Thyroid gland (tissue), 4 donors: ENCODE data around the gene MDGA2.

Experiments
- CTCF ChIP-seq, 6 experiments: fragments of 200-600 bp in 3 of 6; fragments of 450-650 bp in 3 of 6; sonication (generic) in 3 of 6; IDR thresholded peaks; one replicate each; pipeline ENCODE4 v1.5.1; 2016 to 2019; ENCODE audit warnings: antibody characterized with exemption in 6 of 6, mild to moderate bottlenecking in 2 of 6, inconsistent platforms in 1 of 6, moderate library complexity in 1 of 6
- POLR2A ChIP-seq, 2 donors: fragments of 450-650 bp; IDR thresholded peaks; one replicate each; pipeline ENCODE4 v1.6.1; 2017; ENCODE audit warnings: antibody characterized with exemption in 2 of 2, mild to moderate bottlenecking in 2 of 2, moderate library complexity in 1 of 2

GRCh38 chr14:47044841-47045240, 630.6 kb downstream of the MDGA2 start:
- no peak for TF ChIP-seq CTCF (IDR thresholded peaks at IDR 0.05)
- TF ChIP-seq POLR2A (IDR thresholded peaks at IDR 0.05), result no peak
